ENCODE results near the gene TMEM63B.

GRCh38 chr6:44176762-44177509, 49.6 kb downstream of the TMEM63B start:
- TF ChIP-seq POLR2A (IDR thresholded peaks at IDR 0.05) = no peak
- TF ChIP-seq CTCF (IDR thresholded peaks at IDR 0.05 in 4 of 5, conservative IDR thresholded peaks at IDR 0.05 in 1 of 5) = no peak

Data from gastrocnemius medialis (tissue), 4 donors.